Testis (tissue), 2 donors: Measurements from ENCODE around the gene TBC1D9.

Source experiments
- CTCF ChIP-seq, 3 experiments: fragments of 450-650 bp in 2 of 3; fragments of 200-600 bp in 1 of 3; sonication (generic) in 1 of 3; IDR thresholded peaks; one replicate each; pipeline ENCODE4 v1.5.1; 2016 to 2019; ENCODE audit warnings: antibody characterized with exemption in 3 of 3, mild to moderate bottlenecking in 2 of 3, moderate library complexity in 1 of 3
- POLR2A ChIP-seq: fragments of 450-650 bp; IDR thresholded peaks from one replicate; pipeline ENCODE4 v1.6.1; 2017; ENCODE audit warnings: antibody characterized with exemption, mild to moderate bottlenecking, moderate library complexity

- TF ChIP-seq POLR2A (no peak), CTCF (IDR thresholded peaks at IDR 0.05) (no peak)
Observed at GRCh38 chr4:140690093-140690492, 66.1 kb downstream of the TBC1D9 start.
